Activated CD8-positive, alpha-beta T cell treated with anti-CD3 and anti-CD28 coated beads, Interleukin-2, amount 10 ng/mL, durations not matched to agents 7 days and 5 days (primary cell): ENCODE data around the gene SERPINA6. TPM values are rescaled to one million over a fixed set of nuclear protein-coding genes. Genes with fewer than 3 reads are reported as not detected.

Experiments
- ATAC-seq: fragments of 150-1000 bp; cut with Tn5 transposase; one replicate; pipeline ENCODE4 v1.10.0; 2021; ENCODE audit warnings: moderate library complexity
- CTCF ChIA-PET: fragments of 350-600 bp; sonication (Branson Sonifier 250); formaldehyde crosslinking; loops from one replicate; lab custom pipeline; 2021; ENCODE audit warnings: antibody characterized with exemption; lab: Charles Lee
- POLR2A ChIA-PET: fragments of 350-600 bp; sonication (Branson Sonifier 250); formaldehyde crosslinking; loops from one replicate; lab custom pipeline; 2021; ENCODE audit warnings: antibody characterized with exemption; lab: Charles Lee
- DNase-seq: peaks from one replicate; pipeline ENCODE4 v3.0.0-alpha.2; 2020
- H3K27ac Mint-ChIP-seq: one replicate; pipeline ENCODE4 v1.8.0; 2021; ENCODE audit warnings: mild to moderate bottlenecking, mixed read lengths
- H3K27me3 Mint-ChIP-seq: one replicate; pipeline ENCODE4 v1.8.0; 2021; ENCODE audit warnings: low read depth, mixed read lengths
- H3K36me3 Mint-ChIP-seq: one replicate; pipeline ENCODE4 v1.8.0; 2021; ENCODE audit warnings: low read depth, mixed read lengths
- H3K4me1 Mint-ChIP-seq: one replicate; pipeline ENCODE4 v1.8.0; 2021; ENCODE audit warnings: low read depth, mixed read lengths
- H3K4me3 Mint-ChIP-seq: one replicate; pipeline ENCODE4 v1.8.0; 2021; ENCODE audit warnings: mild to moderate bottlenecking, mixed read lengths
- H3K9me3 Mint-ChIP-seq: one replicate; pipeline ENCODE4 v1.8.0; 2022; ENCODE audit warnings: mixed read lengths; ENCODE audit not compliant: insufficient read depth
- total RNA-seq, 2 experiments: library from RNA; stranded (reverse); gene quantifications; one replicate each; pipeline ENCODE4 v1.2.3, GENCODE V29; 2021

Gene SERPINA6
- total RNA-seq, 2 experiments from 2014 or later = not detected

GRCh38 chr14:94295360-94296180 is 27.6 kb downstream of the SERPINA6 start:
- Mint-ChIP-seq H3K27ac (no peak overlapping the region), H3K4me1 (no peaks in the 10 kb centered on the region), H3K36me3 (no peaks in the 10 kb centered on the region), H3K9me3 (no peaks in the 10 kb centered on the region), H3K27me3 (no peaks in the 10 kb centered on the region), H3K4me3 (no peak overlapping the region)
- ATAC-seq (no peak), DNase-seq (no peak)
- ChIA-PET CTCF (no interaction called here), POLR2A (no interaction called here)

DNA sequence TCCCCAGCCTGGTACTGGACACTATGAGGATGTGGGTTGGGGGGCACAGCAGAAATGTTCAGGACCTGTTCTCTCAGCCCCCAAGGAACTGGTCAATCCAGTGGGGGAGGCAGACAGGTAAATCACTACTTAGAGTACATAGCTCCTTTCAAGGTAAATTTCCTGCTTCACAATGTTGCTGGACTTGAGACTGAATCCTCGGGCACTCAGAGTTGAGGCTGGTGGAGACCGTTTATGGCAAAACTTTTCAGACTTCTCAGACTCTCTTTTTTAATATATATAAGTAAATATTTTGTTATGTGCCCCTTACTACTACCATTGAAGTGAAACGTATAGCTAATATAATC is 29.6 kb downstream of the SERPINA6 start:
- POLR2A ChIA-PET = no interaction called here
- Mint-ChIP-seq H3K27me3 (no peaks in the 10 kb centered on the region), H3K4me1 (no peaks in the 10 kb centered on the region), H3K4me3 (no peak overlapping the region), H3K36me3 (no peaks in the 10 kb centered on the region), H3K27ac (no peak overlapping the region), H3K9me3 (no peaks in the 10 kb centered on the region)
- DNase-seq (no peak), ATAC-seq (no peak)
- CTCF ChIA-PET = no interaction called here

- Mint-ChIP-seq H3K27me3 (no peaks in the 10 kb centered on the region), H3K9me3 (no peaks in the 10 kb centered on the region), H3K4me1 (no peaks in the 10 kb centered on the region), H3K27ac (no peak within 1 kb of the TSS), H3K36me3 (no peaks in the 10 kb centered on the region), H3K4me3 (no peak within 1 kb of the TSS)
- ATAC-seq = no peak
- DNase-seq = no peak
- POLR2A ChIA-PET = no interaction called here
- CTCF ChIA-PET = no interaction called here
Observed at GRCh38 chr14:94292872-94293577, 30.1 kb downstream of the SERPINA6 start, which contains the start of gene SERPINA10. Gene SERPINA10 (minus strand): TSS chr14:94293268. CDS start chr14:94290593, 2,675 bp downstream.

DNA sequence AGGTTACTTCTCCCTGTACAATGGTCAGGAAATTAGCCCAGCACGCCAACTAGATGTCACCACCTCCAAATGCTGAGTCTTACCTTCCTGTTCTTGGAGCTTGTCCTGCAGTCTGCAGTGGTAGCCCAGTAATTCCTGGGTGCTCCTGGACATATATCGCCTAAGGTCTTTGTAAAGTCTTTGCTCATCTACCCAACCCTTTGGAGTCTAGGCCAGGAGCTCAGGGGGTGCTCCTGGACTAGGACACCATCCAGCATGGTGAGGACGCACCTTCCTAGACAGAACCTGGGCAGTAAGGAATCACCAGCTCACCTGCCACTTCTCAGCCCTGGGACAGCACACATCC is 30.6 kb downstream of the SERPINA6 start:
- Mint-ChIP-seq H3K27me3 (peaks cover 2% of the 10 kb centered on the region), H3K4me3 (no peak overlapping the region), H3K27ac (no peak overlapping the region), H3K9me3 (no peaks in the 10 kb centered on the region), H3K4me1 (no peaks in the 10 kb centered on the region), H3K36me3 (no peaks in the 10 kb centered on the region)
- no peak for DNase-seq
- ChIA-PET POLR2A (no interaction called here), CTCF (no interaction called here)
- no peak for ATAC-seq

DNA sequence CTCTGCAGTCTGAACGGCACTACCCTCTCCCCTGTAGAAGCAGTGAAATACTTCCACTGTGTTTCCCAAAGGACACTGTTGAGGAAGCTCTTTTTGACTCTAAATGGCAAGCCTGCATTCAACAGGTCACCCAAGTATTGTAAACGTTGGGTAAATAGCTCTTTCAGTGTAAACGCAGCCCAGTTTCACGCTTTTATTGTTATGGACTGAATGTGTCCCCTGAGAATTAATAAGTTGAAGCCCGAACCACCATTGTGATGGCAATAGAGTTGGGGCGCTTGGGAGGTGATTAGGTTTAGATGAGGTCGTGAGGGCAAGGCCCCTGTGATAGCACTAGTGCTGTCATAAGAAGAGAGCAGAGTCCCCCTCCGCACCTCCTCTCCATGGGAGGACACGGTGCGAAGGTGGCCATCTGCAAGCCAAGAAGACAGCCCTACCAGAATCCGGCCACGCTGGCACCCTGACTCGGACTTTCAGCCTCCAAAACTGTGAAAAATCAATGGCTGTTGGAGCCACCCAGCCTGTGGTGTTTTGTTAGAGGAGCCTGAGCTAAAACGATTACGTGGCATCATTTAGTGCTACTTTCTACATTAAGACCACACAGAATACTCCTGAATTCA is 31.1 kb downstream of the SERPINA6 start:
- Mint-ChIP-seq H3K4me1 (no peaks in the 10 kb centered on the region), H3K27ac (no peak overlapping the region), H3K36me3 (no peaks in the 10 kb centered on the region), H3K9me3 (no peaks in the 10 kb centered on the region), H3K27me3 (peaks cover 7% of the 10 kb centered on the region), H3K4me3 (no peak overlapping the region)
- ATAC-seq (no peak), DNase-seq (no peak)
- ChIA-PET POLR2A (no interaction called here), CTCF (no interaction called here)

GRCh38 chr14:94291159-94291905 is 31.8 kb downstream of the SERPINA6 start:
- Mint-ChIP-seq H3K4me1 (no peaks in the 10 kb centered on the region), H3K27ac (no peak overlapping the region), H3K4me3 (no peak overlapping the region), H3K36me3 (no peaks in the 10 kb centered on the region), H3K27me3 (peaks cover 8% of the 10 kb centered on the region), H3K9me3 (no peaks in the 10 kb centered on the region)
- CTCF ChIA-PET = no interaction called here
- POLR2A ChIA-PET = no interaction called here
- no peak for ATAC-seq
- no peak for DNase-seq

DNA sequence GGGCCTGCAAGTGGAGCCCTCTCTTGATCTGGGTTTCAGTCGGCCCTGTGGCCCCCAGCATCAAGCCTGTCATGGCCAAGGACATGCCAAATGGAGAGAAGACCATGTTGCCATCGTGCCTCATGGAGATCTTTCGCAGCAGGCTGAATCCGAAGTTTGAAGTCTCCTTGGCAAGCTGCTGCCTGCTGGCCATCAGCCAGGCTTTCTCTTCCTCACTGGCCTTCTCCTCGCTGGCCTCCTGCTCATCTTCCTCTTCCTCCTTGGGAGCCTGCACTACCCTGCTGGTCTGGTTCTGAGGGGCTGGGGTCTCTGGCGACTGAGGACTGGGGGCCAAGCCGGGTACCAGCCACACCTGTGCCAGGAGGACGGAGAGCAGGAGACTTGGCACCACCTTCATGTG is 32.9 kb downstream of the SERPINA6 start:
- Mint-ChIP-seq H3K4me1 (no peaks in the 10 kb centered on the region), H3K27me3 (peaks cover 11% of the 10 kb centered on the region), H3K27ac (no peak overlapping the region), H3K4me3 (no peak overlapping the region), H3K9me3 (no peaks in the 10 kb centered on the region), H3K36me3 (no peaks in the 10 kb centered on the region)
- no peak for ATAC-seq
- DNase-seq = no peak
- ChIA-PET CTCF (no interaction called here), POLR2A (interaction anchor here (0.6 kb wide), 1 partner anchor 110 kb away, joined by 3 read pairs; no protein-coding TSS in a partner anchor)

DNA sequence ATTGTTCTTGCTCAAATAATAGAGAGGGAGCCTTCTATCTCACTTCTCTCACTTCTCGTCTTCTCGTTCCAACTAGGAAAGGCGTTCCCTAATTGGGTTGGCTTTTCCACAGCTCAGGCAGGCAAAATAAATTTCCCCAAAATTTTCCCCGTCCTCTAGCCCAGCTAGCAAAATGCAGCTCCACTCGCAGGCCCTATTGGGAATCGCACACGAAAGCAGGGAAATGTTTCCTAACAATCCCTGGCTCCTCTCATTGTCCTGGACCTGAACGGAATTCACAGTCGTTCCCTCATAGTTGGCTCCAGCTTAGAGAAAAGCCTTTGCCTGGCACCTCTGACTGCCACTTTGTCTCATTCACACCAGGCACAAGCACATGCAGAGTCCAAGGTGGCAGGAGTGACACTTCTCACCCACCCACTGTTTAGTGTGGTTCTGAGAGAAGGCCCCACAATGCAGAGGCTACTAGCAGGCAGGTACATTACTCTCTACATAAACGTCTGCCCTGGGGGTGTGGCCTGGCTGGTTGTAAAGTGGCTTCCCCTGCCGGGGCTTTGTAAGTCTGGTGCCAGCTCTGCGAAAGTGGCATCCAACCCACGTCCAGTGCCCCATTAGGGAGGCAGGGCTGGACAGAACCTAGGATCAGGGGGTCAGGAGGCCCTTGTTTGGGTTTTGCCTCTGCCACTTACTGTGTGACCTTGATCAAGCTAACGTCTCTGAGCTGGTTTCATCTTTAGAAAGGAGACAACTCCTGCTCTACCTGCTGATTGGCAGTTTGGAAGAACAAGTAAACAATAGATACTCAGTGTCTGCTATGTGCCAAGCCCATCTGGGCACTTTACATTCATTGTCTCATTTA is 34.3 kb downstream of the SERPINA6 start:
- H3K4me1 Mint-ChIP-seq = no peaks in the 10 kb centered on the region
- no peak overlapping the region for H3K4me3 Mint-ChIP-seq
- H3K27me3 Mint-ChIP-seq = peaks cover 11% of the 10 kb centered on the region
- POLR2A ChIA-PET = no interaction called here
- H3K27ac Mint-ChIP-seq = no peak overlapping the region
- DNase-seq (no peak), ATAC-seq (no peak)
- no peaks in the 10 kb centered on the region for H3K36me3 Mint-ChIP-seq
- no peaks in the 10 kb centered on the region for H3K9me3 Mint-ChIP-seq
- CTCF ChIA-PET = no interaction called here

GRCh38 chr14:94285158-94285557 is 38.0 kb downstream of the SERPINA6 start:
- CTCF ChIA-PET = no interaction called here
- DNase-seq (no peak), ATAC-seq (no peak)
- Mint-ChIP-seq H3K27me3 (peaks cover 14% of the 10 kb centered on the region), H3K4me3 (no peak overlapping the region), H3K27ac (no peak overlapping the region), H3K4me1 (no peaks in the 10 kb centered on the region), H3K9me3 (no peaks in the 10 kb centered on the region), H3K36me3 (no peaks in the 10 kb centered on the region)
- POLR2A ChIA-PET = no interaction called here

DNA sequence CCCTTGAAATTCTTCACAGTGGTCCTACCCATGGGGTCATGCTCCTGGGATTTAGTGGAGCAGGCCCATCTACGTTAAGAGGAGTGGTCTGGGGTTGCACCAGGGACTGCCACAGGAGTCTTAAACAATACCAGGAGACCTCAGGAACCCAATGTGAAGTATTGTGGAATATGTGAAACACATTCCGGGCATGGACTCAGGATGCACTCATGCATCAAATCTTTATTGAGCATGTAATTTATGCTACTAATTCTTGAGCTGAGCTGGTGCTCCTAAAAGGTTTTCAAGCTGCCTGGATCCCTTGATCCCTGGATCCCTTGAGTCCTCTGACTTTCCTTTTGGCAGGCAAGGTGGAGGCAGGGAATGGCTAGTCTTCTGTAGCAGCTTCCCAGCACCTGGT is 38.9 kb downstream of the SERPINA6 start:
- POLR2A ChIA-PET = no interaction called here
- ATAC-seq = no peak
- no peak overlapping the region for H3K27ac Mint-ChIP-seq
- no peaks in the 10 kb centered on the region for H3K36me3 Mint-ChIP-seq
- DNase-seq = no peak
- no peaks in the 10 kb centered on the region for H3K4me1 Mint-ChIP-seq
- no peaks in the 10 kb centered on the region for H3K9me3 Mint-ChIP-seq
- CTCF ChIA-PET = no interaction called here
- H3K27me3 Mint-ChIP-seq = peaks cover 14% of the 10 kb centered on the region
- H3K4me3 Mint-ChIP-seq = no peak overlapping the region

- DNase-seq (no peak), ATAC-seq (no peak)
- Mint-ChIP-seq H3K27me3 (peaks cover 16% of the 10 kb centered on the region), H3K27ac (no peak overlapping the region), H3K9me3 (no peaks in the 10 kb centered on the region), H3K36me3 (no peaks in the 10 kb centered on the region), H3K4me3 (no peak overlapping the region), H3K4me1 (no peaks in the 10 kb centered on the region)
- POLR2A ChIA-PET = no interaction called here
- CTCF ChIA-PET = no interaction called here
Observed at GRCh38 chr14:94282991-94283723, 40.0 kb downstream of the SERPINA6 start.
